CD8-positive, alpha-beta memory T cell (primary cell): ENCODE results near the gene HAUS6. TPM values are rescaled to one million over a fixed set of nuclear protein-coding genes. Genes with fewer than 3 reads are reported as not detected.
"Not testable (repeated sequence)": the region's sequence is repeated elsewhere in the genome, so short reads cannot be mapped to it uniquely, and the experiment has no call there.

Source experiments
- CTCF ChIA-PET: fragments of 350-600 bp; sonication (Branson Sonifier 250); formaldehyde crosslinking; loops from one replicate; lab custom pipeline; 2021; ENCODE audit warnings: antibody characterized with exemption; lab: Charles Lee
- POLR2A ChIA-PET: fragments of 350-600 bp; sonication (Branson Sonifier 250); formaldehyde crosslinking; loops from one replicate; lab custom pipeline; 2021; ENCODE audit warnings: antibody characterized with exemption; lab: Charles Lee
- DNase-seq, 5 donors: peaks; one replicate each; pipeline versions ENCODE4 v3.0.0 to v3.0.0-alpha.2; 2020 to 2022; ENCODE audit warnings: mixed read lengths in 1 of 5
- H3K27ac ChIP-seq: one replicate; pipeline ENCODE4 v1.7.0; 2013; ENCODE audit warnings: low read depth, mild to moderate bottlenecking, low read length, moderate library complexity
- H3K27me3 ChIP-seq: 2 replicates; pipeline ENCODE4 v1.7.0; 2013; ENCODE audit warnings: low read length, mild to moderate bottlenecking; ENCODE audit not compliant: insufficient read depth, poor library complexity, severe bottlenecking
- H3K36me3 ChIP-seq: 2 replicates; pipeline ENCODE4 v1.7.0; 2013; ENCODE audit warnings: mild to moderate bottlenecking, low read length, moderate library complexity; ENCODE audit not compliant: insufficient read depth
- H3K4me1 ChIP-seq: 2 replicates; pipeline ENCODE4 v1.7.0; 2013; ENCODE audit warnings: mild to moderate bottlenecking, low read length, moderate library complexity; ENCODE audit not compliant: insufficient read depth
- H3K4me3 ChIP-seq: 2 replicates; pipeline ENCODE4 v1.7.0; 2013; ENCODE audit warnings: mild to moderate bottlenecking, low read length
- H3K9me3 ChIP-seq: 2 replicates; pipeline ENCODE4 v1.7.0; 2013; ENCODE audit warnings: mild to moderate bottlenecking, low read length
- H3K27ac Mint-ChIP-seq, 8 donors: one replicate each; pipeline ENCODE4 v1.8.0; 2020 to 2021; ENCODE audit warnings: mixed read lengths in 8 of 8, mild to moderate bottlenecking in 6 of 8, inconsistent platforms in 3 of 8, moderate library complexity in 3 of 8
- H3K27me3 Mint-ChIP-seq, 2 donors: one replicate each; pipeline ENCODE4 v1.8.0; 2020 to 2021; ENCODE audit warnings: mixed read lengths in 2 of 2, mild to moderate bottlenecking in 1 of 2, moderate library complexity in 1 of 2
- H3K36me3 Mint-ChIP-seq, 3 donors: one replicate each; pipeline ENCODE4 v1.8.0; 2020 to 2021; ENCODE audit warnings: mixed read lengths in 3 of 3, inconsistent platforms in 1 of 3, mild to moderate bottlenecking in 1 of 3
- H3K4me1 Mint-ChIP-seq, 3 donors: one replicate each; pipeline ENCODE4 v1.8.0; 2020 to 2021; ENCODE audit warnings: mixed read lengths in 3 of 3, inconsistent platforms in 1 of 3, mild to moderate bottlenecking in 1 of 3
- H3K4me3 Mint-ChIP-seq, 7 donors: one replicate each; pipeline ENCODE4 v1.8.0; 2020 to 2021; ENCODE audit warnings: mixed read lengths in 7 of 7, mild to moderate bottlenecking in 6 of 7, moderate library complexity in 4 of 7, inconsistent platforms in 2 of 7
- H3K9me3 Mint-ChIP-seq, 5 donors: one replicate each; pipeline ENCODE4 v1.8.0; 2020 to 2022; ENCODE audit warnings: mixed read lengths in 5 of 5, mild to moderate bottlenecking in 3 of 5, moderate library complexity in 2 of 5, inconsistent platforms in 1 of 5
- polyA plus RNA-seq: library from polyadenylated mRNA; unstranded; fragments of 300-500 nt; fragmentation: Illumina TruSeq; gene quantifications from one replicate; pipeline ENCODE4 v1.2.3, GENCODE V29; 2021
- total RNA-seq, 2 experiments: library from RNA; stranded (reverse); gene quantifications; one replicate each; pipeline ENCODE4 v1.2.3, GENCODE V29; 2021

HAUS6 gene
- total and polyA plus RNA-seq, 3 experiments from 2014 or later: 6.2 to 36.3 (median 32.1) TPM

DNA sequence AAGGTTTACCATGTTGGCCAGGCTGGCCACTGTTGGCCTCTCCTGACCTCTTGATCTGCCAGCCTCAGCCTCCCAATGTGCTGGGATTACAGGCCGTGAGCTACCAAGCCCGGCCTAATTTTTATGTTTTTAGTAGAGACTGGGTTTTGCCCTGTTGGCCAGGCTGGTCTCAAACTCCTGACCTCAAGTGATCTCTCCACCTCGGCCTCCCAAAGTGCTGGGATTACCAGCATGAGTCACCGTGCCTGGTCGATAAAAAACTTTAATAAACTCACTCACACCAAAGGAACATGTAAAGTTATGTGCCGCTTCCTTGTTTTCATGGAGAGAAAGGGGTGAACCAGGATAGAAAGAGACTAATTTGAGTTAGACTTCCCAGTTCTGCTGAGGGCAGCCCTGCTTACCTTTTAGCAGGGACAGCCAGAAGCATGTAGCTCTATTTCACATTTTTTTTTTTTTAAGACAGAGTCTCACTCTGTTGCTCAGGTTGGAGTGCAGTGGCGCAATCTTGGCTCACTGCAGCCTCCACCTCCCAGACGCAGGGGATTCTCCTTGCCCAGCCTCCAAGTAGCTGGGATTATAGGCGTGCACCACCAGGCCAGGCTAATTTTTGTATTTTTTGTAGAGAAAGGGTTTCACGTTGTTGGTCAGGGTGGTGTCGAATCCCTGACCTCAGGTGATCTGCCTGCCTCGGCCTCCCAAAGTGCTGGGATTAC, 11.4 kb upstream of the HAUS6 start:
- no peak for DNase-seq
- H3K4me1 ChIP-seq: no peaks in the 10 kb centered on the region
- H3K4me3 ChIP-seq: no peak overlapping the region
- ChIA-PET CTCF (interaction anchor here (1.3 kb wide), 1 partner anchor 59 kb away, joined by 3 read pairs; no protein-coding TSS in a partner anchor), POLR2A (no interaction called here)
- peaks cover 33% of the 10 kb centered on the region for H3K36me3 ChIP-seq
- Mint-ChIP-seq H3K4me3 (no peak overlapping the region), H3K36me3 (peaks cover 7 to 54% (median 21%) of the 10 kb centered on the region in 3 donors), H3K27me3 (no peaks in the 10 kb centered on the region), H3K27ac (peak overlapping the region in 3 of 8 donors; percentile 33 to 82 (median 77)), H3K4me1 (peaks cover 0 to 3% (median 0%) of the 10 kb centered on the region in 3 donors), H3K9me3 (no peaks in the 10 kb centered on the region)
- no peaks in the 10 kb centered on the region for H3K9me3 ChIP-seq
- H3K27ac ChIP-seq: no peak overlapping the region
- H3K27me3 ChIP-seq: no peaks in the 10 kb centered on the region

DNA sequence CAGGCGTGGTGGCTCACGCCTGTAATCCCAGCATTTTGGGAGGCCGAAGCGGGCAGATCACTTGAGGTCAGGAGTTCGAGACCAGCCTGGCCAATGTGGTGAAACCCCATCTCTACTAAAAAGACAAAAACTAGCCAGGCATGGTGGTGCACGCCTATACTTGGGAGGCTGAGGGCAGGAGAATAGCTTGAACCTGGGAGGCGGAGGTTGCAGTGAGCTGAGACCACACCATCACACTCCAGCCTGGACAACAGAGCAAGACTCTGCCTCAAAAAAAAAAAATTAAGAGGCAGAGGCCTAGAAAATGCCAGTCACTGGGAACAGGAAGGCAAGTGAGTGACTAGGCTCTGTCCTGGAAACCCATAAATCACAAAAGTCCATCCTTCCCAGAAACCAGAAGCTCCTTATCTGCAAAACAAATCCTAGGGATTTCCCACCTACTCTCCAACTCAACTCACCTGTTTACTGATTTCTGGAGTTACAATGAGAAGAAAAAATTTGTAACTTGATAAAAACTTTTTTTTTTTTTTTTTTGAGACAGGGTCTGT, 10.4 kb upstream of the HAUS6 start:
- not testable (repeated sequence) for H3K9me3 Mint-ChIP-seq, H3K27ac ChIP-seq, H3K4me1 Mint-ChIP-seq, H3K4me1 ChIP-seq, H3K4me3 ChIP-seq, DNase-seq, H3K27me3 ChIP-seq, H3K4me3 Mint-ChIP-seq, H3K9me3 ChIP-seq, H3K27me3 Mint-ChIP-seq
- CTCF ChIA-PET: interaction anchor here (1.0 to 1.3 kb wide), 2 partner anchors 16 to 60 kb away, joined by 3 to 6 read pairs; no protein-coding TSS in a partner anchor
- H3K36me3 Mint-ChIP-seq: peaks cover 3 to 46% (median 17%) of the 10 kb centered on the region in 3 donors
- H3K27ac Mint-ChIP-seq: peak overlapping the region in 3 of 8 donors; percentile 1 to 74 (median 38)
- POLR2A ChIA-PET: interaction anchor here (0.7 kb wide), 1 partner anchor 44 kb away, joined by 9 read pairs; no protein-coding TSS in a partner anchor
- H3K36me3 ChIP-seq: peaks cover 23% of the 10 kb centered on the region

DNA sequence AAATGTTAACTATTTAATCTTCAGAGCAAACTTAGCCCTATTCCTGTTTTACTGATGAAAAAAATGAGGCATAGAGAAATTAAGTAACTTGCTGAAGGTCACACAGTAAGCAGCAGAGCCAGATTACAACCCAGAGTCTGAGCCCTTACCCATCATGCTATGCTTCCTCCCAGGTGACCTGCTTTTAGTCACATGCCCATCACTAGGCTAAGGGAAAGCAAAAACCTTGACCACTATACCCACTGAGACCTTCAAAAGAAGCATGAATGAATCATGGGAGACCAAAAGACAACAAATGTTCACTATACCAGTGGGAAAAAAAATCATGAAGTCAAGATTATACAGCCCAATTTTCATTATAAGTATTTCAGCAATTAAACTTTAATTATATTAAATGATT, 5.3 kb upstream of the HAUS6 start:
- Histone ChIP-seq H3K9me3 (no peaks in the 10 kb centered on the region), H3K4me1 (no peaks in the 10 kb centered on the region), H3K27ac (no peak overlapping the region), H3K4me3 (no peak overlapping the region), H3K36me3 (no peaks in the 10 kb centered on the region), H3K27me3 (no peaks in the 10 kb centered on the region)
- ChIA-PET CTCF (interaction anchor here (1.2 to 1.5 kb wide), 2 partner anchors 18 to 59 kb away, joined by 3 to 4 read pairs; partner anchors contain the start of gene RRAGA), POLR2A (no interaction called here)
- H3K27me3 Mint-ChIP-seq: no peaks in the 10 kb centered on the region
- no peaks in the 10 kb centered on the region for H3K9me3 Mint-ChIP-seq
- H3K4me1 Mint-ChIP-seq: peaks cover 0 to 2% (median under 1%) of the 10 kb centered on the region in 3 donors
- no peak overlapping the region for H3K27ac Mint-ChIP-seq
- no peak overlapping the region for H3K4me3 Mint-ChIP-seq
- peaks cover 0 to 7% (median 0%) of the 10 kb centered on the region in 3 donors for H3K36me3 Mint-ChIP-seq
- DNase-seq: no peak

DNA sequence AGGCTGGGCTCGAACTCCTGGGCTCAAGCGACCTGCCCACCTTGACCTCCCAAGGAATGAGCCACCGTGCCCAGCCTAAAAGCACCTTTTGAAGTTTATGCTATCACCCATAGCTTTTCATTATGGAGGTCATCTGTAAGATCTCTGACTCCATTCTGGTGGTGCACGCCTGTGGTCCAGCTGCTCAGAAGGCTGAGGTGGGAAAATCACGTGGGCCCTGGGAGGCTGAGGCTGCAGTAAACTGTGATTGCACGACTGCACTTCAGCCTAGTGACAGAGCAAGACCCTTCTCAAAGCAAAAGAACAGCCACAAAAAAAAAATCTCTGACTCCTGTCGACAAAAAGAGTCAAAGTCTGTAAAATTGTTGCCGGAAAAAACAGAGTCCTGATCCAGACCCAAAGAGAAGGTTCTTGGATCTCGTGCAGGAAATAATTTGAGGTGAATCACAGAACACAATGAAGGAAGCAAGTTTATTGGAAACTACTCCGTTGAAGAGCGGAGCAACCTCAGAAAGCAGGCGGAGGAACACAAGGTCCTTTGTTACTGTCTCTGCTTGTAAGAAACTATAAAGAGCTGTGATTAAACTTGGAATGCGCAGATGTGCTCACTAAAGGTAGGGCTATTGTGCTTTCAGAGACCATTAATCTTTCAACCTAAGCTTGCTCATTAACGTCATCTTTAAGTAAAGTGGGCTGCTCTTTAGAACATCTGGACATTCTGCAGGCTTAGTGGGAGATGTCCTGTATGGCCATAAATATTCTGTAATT, 2.0 kb upstream of the HAUS6 start:
- Mint-ChIP-seq H3K36me3 (peaks cover 0 to 19% (median 0%) of the 10 kb centered on the region in 3 donors), H3K4me3 (peak overlapping the region in 3 of 7 donors; percentile 24 to 39 (median 34)), H3K27me3 (no peaks in the 10 kb centered on the region), H3K27ac (peak overlapping the region in 4 of 8 donors; percentile 43 to 91 (median 76)), H3K9me3 (no peaks in the 10 kb centered on the region), H3K4me1 (peaks cover 21 to 29% (median 22%) of the 10 kb centered on the region in 3 donors)
- H3K27ac ChIP-seq: no peak overlapping the region
- H3K4me1 ChIP-seq: peaks cover 13% of the 10 kb centered on the region
- CTCF ChIA-PET: interaction anchor here (0.9 to 1.8 kb wide), 2 partner anchors 22 to 129 kb away, joined by 3 to 5 read pairs; no protein-coding TSS in a partner anchor
- POLR2A ChIA-PET: no interaction called here
- no peaks in the 10 kb centered on the region for H3K27me3 ChIP-seq
- no peaks in the 10 kb centered on the region for H3K9me3 ChIP-seq
- DNase-seq: no peak
- H3K36me3 ChIP-seq: peaks cover 3% of the 10 kb centered on the region
- H3K4me3 ChIP-seq: no peak overlapping the region

DNA sequence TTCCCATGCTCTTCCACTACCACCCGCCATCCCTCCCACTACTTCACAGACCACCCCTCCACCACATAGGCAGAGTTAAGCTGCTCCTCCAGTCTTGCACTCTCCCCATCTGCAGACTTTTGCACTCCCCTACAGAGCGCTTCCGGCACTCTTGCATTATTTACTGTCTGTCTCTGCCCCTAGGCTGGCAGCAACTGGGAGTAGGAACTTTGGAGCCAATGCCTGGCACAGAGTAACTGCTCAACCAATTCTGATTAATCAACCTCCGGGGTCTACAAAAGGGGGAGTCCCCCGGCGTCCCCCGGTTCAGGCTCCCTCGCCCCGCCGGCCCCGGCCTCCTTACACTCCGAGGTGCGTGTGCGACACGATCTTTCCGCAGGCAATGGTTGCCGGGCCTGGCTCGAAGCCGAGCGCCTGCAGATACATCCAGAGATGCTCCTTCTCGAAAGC, 498 bp downstream of the HAUS6 start:
- peak overlapping the region; percentile 76 for H3K27ac ChIP-seq
- peaks cover 18% of the 10 kb centered on the region for H3K4me1 ChIP-seq
- peaks cover 3% of the 10 kb centered on the region for H3K36me3 ChIP-seq
- ChIA-PET POLR2A (interaction anchor here (1.0 kb wide), 2 partner anchors 53 to 82 kb away, joined by 3 read pairs; partner anchors contain the start of gene RRAGA), CTCF (no interaction called here)
- no peaks in the 10 kb centered on the region for H3K9me3 ChIP-seq
- Mint-ChIP-seq H3K4me1 (peaks cover 29 to 39% (median 38%) of the 10 kb centered on the region in 3 donors), H3K9me3 (no peaks in the 10 kb centered on the region), H3K27me3 (no peaks in the 10 kb centered on the region), H3K36me3 (peaks cover 0 to 29% (median 0%) of the 10 kb centered on the region in 3 donors), H3K4me3 (peak overlapping the region; percentile 90 to 98 (median 97)), H3K27ac (peak overlapping the region; percentile 91 to 97 (median 94))
- peak overlapping the region; percentile 67 for H3K4me3 ChIP-seq
- peak in 4 of 5 donors; percentile 12 to 52 (median 24) for DNase-seq
- no peaks in the 10 kb centered on the region for H3K27me3 ChIP-seq

DNA sequence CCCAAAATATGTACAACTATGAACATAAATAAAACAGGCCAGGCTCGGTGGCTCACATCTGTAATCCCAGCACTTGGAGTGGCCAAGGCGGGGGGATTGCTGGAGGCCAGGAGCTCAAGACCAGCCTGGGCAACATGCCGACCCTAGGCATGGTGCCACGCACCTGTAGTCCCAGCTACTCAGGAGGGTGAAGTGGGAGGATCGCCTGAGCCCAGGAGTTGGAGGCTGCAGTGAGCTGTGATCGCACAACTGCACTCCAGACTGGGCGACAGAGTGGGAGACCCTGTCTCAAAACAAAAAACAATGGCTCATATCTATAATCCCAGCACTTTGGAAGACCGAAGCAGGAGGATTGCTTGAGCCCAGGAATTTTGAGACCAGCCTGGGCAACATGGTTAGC, 1.5 kb downstream of the HAUS6 start:
- Mint-ChIP-seq H3K36me3 (peaks cover 0 to 35% (median 0%) of the 10 kb centered on the region in 3 donors), H3K4me1 (peaks cover 37 to 47% (median 47%) of the 10 kb centered on the region in 3 donors), H3K27ac (peak overlapping the region in 3 of 8 donors; percentile 25 to 84 (median 73)), H3K4me3 (peak overlapping the region; percentile 59 to 97 (median 95)), H3K27me3 (no peaks in the 10 kb centered on the region), H3K9me3 (no peaks in the 10 kb centered on the region)
- POLR2A ChIA-PET: no interaction called here
- Histone ChIP-seq H3K9me3 (no peaks in the 10 kb centered on the region), H3K4me1 (peaks cover 26% of the 10 kb centered on the region), H3K4me3 (no peak overlapping the region), H3K27me3 (no peaks in the 10 kb centered on the region), H3K27ac (no peak overlapping the region), H3K36me3 (peaks cover 3% of the 10 kb centered on the region)
- CTCF ChIA-PET: interaction anchor here (0.9 kb wide), 1 partner anchor 51 kb away, joined by 3 read pairs; no protein-coding TSS in a partner anchor
- DNase-seq: no peak

DNA sequence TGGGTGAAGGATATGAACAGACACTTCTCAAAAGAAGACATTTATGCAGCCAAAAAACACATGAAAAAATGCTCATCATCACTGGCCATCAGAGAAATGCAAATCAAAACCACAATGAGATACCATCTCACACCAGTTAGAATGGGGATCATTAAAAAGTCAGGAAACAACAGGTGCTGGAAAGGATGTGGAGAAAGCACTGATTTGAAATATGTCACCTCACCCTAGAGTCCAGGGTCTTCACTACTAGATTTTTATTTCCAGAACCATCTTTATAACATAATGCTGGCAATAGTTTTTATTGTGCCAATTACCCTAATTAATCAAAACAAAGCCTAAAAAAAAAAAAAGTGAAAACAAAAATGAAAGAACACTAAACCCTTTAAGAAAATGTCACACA, 5.3 kb downstream of the HAUS6 start:
- CTCF ChIA-PET, H3K9me3 Mint-ChIP-seq, DNase-seq, H3K4me3 ChIP-seq, H3K27me3 Mint-ChIP-seq, H3K27ac ChIP-seq, H3K27me3 ChIP-seq, POLR2A ChIA-PET, H3K9me3 ChIP-seq: not testable (repeated sequence)
- peaks cover 26% of the 10 kb centered on the region for H3K4me1 ChIP-seq
- peaks cover 0 to 56% (median 5%) of the 10 kb centered on the region in 3 donors for H3K36me3 Mint-ChIP-seq
- peaks cover 32 to 51% (median 44%) of the 10 kb centered on the region in 3 donors for H3K4me1 Mint-ChIP-seq
- peak overlapping the region in 5 of 8 donors; percentile 31 to 53 (median 40) for H3K27ac Mint-ChIP-seq
- peaks cover 23% of the 10 kb centered on the region for H3K36me3 ChIP-seq
- peak overlapping the region in 4 of 7 donors; percentile 9 to 52 (median 36) for H3K4me3 Mint-ChIP-seq
